K562 (cell line): Measurements from ENCODE around the gene RAB3GAP1. TPM values are rescaled to one million over a fixed set of nuclear protein-coding genes. Genes with fewer than 3 reads are reported as not detected.

Experiments
- ATAC-seq: fragments of 200-7000 bp; cut with Tn5 transposase; 3 replicates; pipeline ENCODE4 v1.9.1; 2020; ENCODE audit warnings: moderate library complexity
- BruUV-seq: library from RNA; stranded (reverse); fragments of 400-500 nt; replicated peaks from 2 replicates; lab custom pipeline; 2021; lab: Mats Ljungman, UMichigan
- CTCF ChIA-PET: fragments of 300-600 bp; formaldehyde crosslinking; extraction: SDS; loops from one replicate; lab custom pipeline; 2021; ENCODE audit warnings: low intra/inter-chr PET ratio; lab: Yijun Ruan, JAX
- POLR2A ChIA-PET: fragments of 300-600, 350-650 bp; sonication (Branson Sonifier 250); formaldehyde crosslinking; extraction: SDS; loops from one replicate; lab custom pipeline; 2021; ENCODE audit warnings: antibody characterized with exemption, inconsistent platforms; lab: Yijun Ruan, JAX
- DNase-seq, 4 experiments: peaks; one replicate each; pipeline versions ENCODE4 v3.0.0 to v3.0.0-alpha.2; 2011 to 2018; ENCODE audit warnings: low spot score in 3 of 4, mixed read lengths in 3 of 4; ENCODE audit errors: extremely low read depth in 1 of 4
- FAIRE-seq: peaks from 2 replicates; lab custom pipeline; 2011; peaks lifted over from hg19 to GRCh38; lab: Jason Lieb, UNC
- H2AFZ ChIP-seq: 2 replicates; pipeline ENCODE4 v1.6.0; 2011; ENCODE audit warnings: low read depth, low read length, control low read depth, inconsistent platforms
- H3K27ac ChIP-seq: fragments of 200-600 bp; 3 replicates; pipeline ENCODE4 v1.8.0; 2011; ENCODE audit warnings: low read depth, mild to moderate bottlenecking, control low read depth, inconsistent platforms, low read length, moderate library complexity, mixed read lengths; ENCODE audit errors: extremely low read depth
- H3K27me3 ChIP-seq, 2 experiments: fragments of 300-600 bp in 1 of 2; 2 replicates in 1 of 2; 3 replicates in 1 of 2; pipeline versions ENCODE4 v1.6.0 to v1.8.0; 2011; ENCODE audit warnings: inconsistent platforms in 2 of 2, low read length in 2 of 2, mild to moderate bottlenecking in 1 of 2, mixed read lengths in 1 of 2, moderate library complexity in 1 of 2; ENCODE audit not compliant: control insufficient read depth in 2 of 2, insufficient read depth in 2 of 2
- H3K36me3 ChIP-seq: fragments of 300-600 bp; 3 replicates; pipeline ENCODE4 v1.8.0; 2011; ENCODE audit warnings: mild to moderate bottlenecking, low read length, inconsistent platforms; ENCODE audit not compliant: control insufficient read depth, insufficient read depth
- H3K4me1 ChIP-seq, 2 experiments: fragments of 200-600 bp in 1 of 2; replicated peaks in 1 of 2; 2 replicates in 1 of 2; 3 replicates in 1 of 2; pipeline versions ENCODE4 v1.5.1 to v1.8.0; 2011; ENCODE audit warnings: inconsistent platforms in 2 of 2, low read length in 2 of 2, mild to moderate bottlenecking in 1 of 2, mixed read lengths in 1 of 2, moderate library complexity in 1 of 2; ENCODE audit not compliant: control insufficient read depth in 2 of 2, insufficient read depth in 2 of 2
- H3K4me2 ChIP-seq: 2 replicates; pipeline ENCODE4 v1.6.1; 2011; ENCODE audit warnings: low read length, control low read depth, inconsistent platforms, mixed read lengths; ENCODE audit not compliant: insufficient read depth
- H3K4me3 ChIP-seq: fragments of 200-600 bp; sonication (generic), shearing (Covaris generic); 2 replicates; pipeline ENCODE4 v1.5.1; 2016; ENCODE audit warnings: control low read depth, inconsistent platforms
- H3K79me2 ChIP-seq: fragments of 200-600 bp; 3 replicates; pipeline ENCODE4 v1.8.0; 2011; ENCODE audit warnings: low read length, inconsistent platforms; ENCODE audit not compliant: control insufficient read depth, insufficient read depth
- H3K9ac ChIP-seq, 2 experiments: 2 replicates each; pipeline versions ENCODE4 v1.6.0 to v1.6.1; 2011; ENCODE audit warnings: low read depth in 2 of 2, low read length in 2 of 2, control low read depth in 1 of 2, inconsistent platforms in 1 of 2, mild to moderate bottlenecking in 1 of 2, mixed read lengths in 1 of 2; ENCODE audit not compliant: insufficient read depth in 1 of 2
- H3K9me1 ChIP-seq: one replicate; pipeline ENCODE4 v1.6.0; 2011; ENCODE audit warnings: inconsistent platforms, mild to moderate bottlenecking, low read length, moderate library complexity; ENCODE audit not compliant: control insufficient read depth, insufficient read depth
- H3K9me3 ChIP-seq: replicated peaks from 2 replicates; pipeline ENCODE4 v1.5.1; 2011; ENCODE audit warnings: low read depth, low read length, inconsistent platforms; ENCODE audit not compliant: control insufficient read depth, insufficient read depth
- H4K20me1 ChIP-seq: replicated peaks from 2 replicates; pipeline ENCODE4 v1.6.1; 2011; ENCODE audit warnings: low read length, inconsistent platforms, mixed read lengths; ENCODE audit not compliant: control insufficient read depth, insufficient read depth
- BMI1 ChIP-seq: fragments of 150-350 bp; IDR thresholded peaks from 2 replicates; pipeline ENCODE4 v1.6.1; 2014; ENCODE audit warnings: low read length
- C11orf30 ChIP-seq: fragments of 450-650 bp; IDR thresholded peaks from 2 replicates; pipeline ENCODE4 v1.6.1; 2016; ENCODE audit warnings: low read depth, mild to moderate bottlenecking
- HINFP ChIP-seq: fragments of 450-650 bp; conservative IDR thresholded peaks from 2 replicates; pipeline ENCODE4 v1.6.1; 2016; ENCODE audit warnings: missing genetic modification characterization, low read depth, mild to moderate bottlenecking, control low read depth, missing compliant biosample characterization
- SNIP1 ChIP-seq: fragments of 450-650 bp; IDR thresholded peaks from 2 replicates; pipeline ENCODE4 v1.7.1; 2017; ENCODE audit warnings: low read depth, mild to moderate bottlenecking
- SP1 ChIP-seq: sonication (generic); formaldehyde crosslinking; IDR thresholded peaks from 2 replicates; pipeline ENCODE4 v1.8.1; 2022; ENCODE audit warnings: mild to moderate bottlenecking, missing genetic modification reagents
- SRSF1 ChIP-seq: fragments of 200-400 bp; formaldehyde crosslinking; IDR thresholded peaks from 2 replicates; pipeline ENCODE4 v1.6.1; 2017; ENCODE audit warnings: mild to moderate bottlenecking, low read depth, low read length, moderate library complexity
- STAT5A ChIP-seq: IDR thresholded peaks from 2 replicates; pipeline ENCODE4 v1.6.1; 2012; ENCODE audit warnings: low read length, inconsistent platforms, borderline replicate concordance
- TRIM28 ChIP-seq: fragments of 450-650 bp; IDR thresholded peaks from 2 replicates; pipeline ENCODE4 v1.6.1; 2017
- ZBTB26 ChIP-seq: fragments of 450-650 bp; formaldehyde crosslinking; IDR thresholded peaks from 2 replicates; pipeline ENCODE4 v1.4.0; 2022; ENCODE audit warnings: missing genetic modification characterization
- WGBS: fragments of 100-300 bp; shearing (Covaris generic); methylation state at CpG from one replicate; pipeline ENCODE4 v1.1.6; 2016; ENCODE audit warnings: low coverage, mixed read lengths; ENCODE audit not compliant: insufficient coverage; ENCODE audit errors: missing lambda C conversion rate; 5-methylcytosine and 5-hydroxymethylcytosine counted together
- in situ Hi-C: fragments of 300-500 bp; cut with MboI; formaldehyde crosslinking; loops from 4 replicates; pipeline ENCODE4 v1.15.0; 2018; ENCODE audit warnings: inconsistent platforms, mixed read lengths
- intact Hi-C: fragments of 100-400 bp; cut with micrococcal nuclease; formaldehyde crosslinking; loops from 2 replicates; pipeline ENCODE4 v1.14.2; 2022
- polyA plus RNA-seq, 8 experiments: library from polyadenylated mRNA; depleted of rRNA in 4 of 8; stranded (reverse) in 5 of 8; unstranded in 3 of 8; fragments of >200 nt; fragmentation: Nextera tagmentation in 2 of 8; fragmentation: Illumina TruSeq in 1 of 8; extraction: Ambion mirVana in 2 of 8; extraction: Trizol in 1 of 8; gene quantifications; 2 replicates each; pipeline versions ENCODE4 v1.2.1 to v1.2.3, GENCODE V29; 2011 to 2014; ENCODE audit warnings: inconsistent platforms in 1 of 8, missing spikeins in 1 of 8
- total RNA-seq, 7 experiments: library from RNA; depleted of rRNA in 6 of 7; stranded (reverse); fragments of >200 nt in 6 of 7; fragmentation: Illumina TruSeq in 2 of 7; extraction: Trizol in 2 of 7; gene quantifications; 2 replicates each; pipeline versions ENCODE4 v1.2.1 to v1.2.3, GENCODE V29; 2011 to 2021; ENCODE audit warnings: low replicate concordance in 1 of 7
- TF ChIP-seq, protein P1 (sequence below): fragments of 150-350 bp; conservative IDR thresholded peaks from 2 replicates; pipeline ENCODE4 v1.6.1; 2014; ENCODE audit warnings: low read length

The RAB3GAP1 gene
- total and polyA plus RNA-seq, 9 of the 15 experiments (the other 6 are each of a cell fraction or from before 2014, with no cell fraction given), result 15.5 to 48.6 (median 33.0) TPM

- TF ChIP-seq ZBTB26 (CRISPR knock-in tag) (no peak), STAT5A (no peak), C11orf30 (peak; percentile 35; the same call in 1 of the 2 replicates)
These were observed 150.7 kb downstream of the RAB3GAP1 start (continued) for GRCh38 chr2:135202751-135203150.

DNA sequence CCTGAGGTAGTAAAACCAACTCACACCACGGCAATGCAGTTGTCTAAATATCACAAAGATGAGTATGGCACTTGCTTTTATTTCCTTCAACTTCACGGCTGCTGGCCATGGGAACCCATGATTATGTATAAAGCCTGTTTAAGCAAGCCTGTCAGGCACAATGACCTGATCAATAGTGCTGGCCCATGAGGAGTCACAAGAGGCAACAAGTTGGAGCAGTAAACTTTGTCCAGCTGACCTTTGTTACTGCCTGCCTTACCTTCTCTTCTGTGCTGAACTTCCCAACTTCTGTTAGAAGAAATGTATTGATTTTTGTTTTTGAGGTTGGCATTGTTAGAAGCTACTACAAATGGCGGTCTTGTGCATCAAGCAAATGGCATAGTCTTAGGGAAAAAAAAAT is 151.9 kb downstream of the RAB3GAP1 start:
- DNase-seq, result no peak
- Histone ChIP-seq H3K9me1 (no peaks in the 10 kb centered on the region), H3K9me3 (no peaks in the 10 kb centered on the region), H3K4me3 (no peak overlapping the region), H4K20me1 (no peaks in the 10 kb centered on the region), H3K27ac (no peak overlapping the region), H3K79me2 (no peaks in the 10 kb centered on the region), H3K4me2 (no peak overlapping the region), H3K4me1 (no peaks in the 10 kb centered on the region), H3K36me3 (peaks cover 4% of the 10 kb centered on the region; the same call in 1 of the 3 replicates)
- CTCF ChIA-PET, result no interaction called here
- WGBS, result 67% methylated on average over 3 of the region's 3 CpGs
- ATAC-seq, result no peak
- BruUV-seq, result no TSS peak
- in situ Hi-C loops, result no loop called here
- FAIRE-seq, result no peak
- POLR2A ChIA-PET, result no interaction called here
- intact Hi-C loops, result no loop called here
- TF ChIP-seq TRIM28 (no peak), SNIP1 (no peak), SRSF1 (no peak), BMI1 (no peak), HINFP (tag) (no peak), SP1 (CRISPR knock-in tag) (no peak)
- TF ChIP-seq, protein P1, sequence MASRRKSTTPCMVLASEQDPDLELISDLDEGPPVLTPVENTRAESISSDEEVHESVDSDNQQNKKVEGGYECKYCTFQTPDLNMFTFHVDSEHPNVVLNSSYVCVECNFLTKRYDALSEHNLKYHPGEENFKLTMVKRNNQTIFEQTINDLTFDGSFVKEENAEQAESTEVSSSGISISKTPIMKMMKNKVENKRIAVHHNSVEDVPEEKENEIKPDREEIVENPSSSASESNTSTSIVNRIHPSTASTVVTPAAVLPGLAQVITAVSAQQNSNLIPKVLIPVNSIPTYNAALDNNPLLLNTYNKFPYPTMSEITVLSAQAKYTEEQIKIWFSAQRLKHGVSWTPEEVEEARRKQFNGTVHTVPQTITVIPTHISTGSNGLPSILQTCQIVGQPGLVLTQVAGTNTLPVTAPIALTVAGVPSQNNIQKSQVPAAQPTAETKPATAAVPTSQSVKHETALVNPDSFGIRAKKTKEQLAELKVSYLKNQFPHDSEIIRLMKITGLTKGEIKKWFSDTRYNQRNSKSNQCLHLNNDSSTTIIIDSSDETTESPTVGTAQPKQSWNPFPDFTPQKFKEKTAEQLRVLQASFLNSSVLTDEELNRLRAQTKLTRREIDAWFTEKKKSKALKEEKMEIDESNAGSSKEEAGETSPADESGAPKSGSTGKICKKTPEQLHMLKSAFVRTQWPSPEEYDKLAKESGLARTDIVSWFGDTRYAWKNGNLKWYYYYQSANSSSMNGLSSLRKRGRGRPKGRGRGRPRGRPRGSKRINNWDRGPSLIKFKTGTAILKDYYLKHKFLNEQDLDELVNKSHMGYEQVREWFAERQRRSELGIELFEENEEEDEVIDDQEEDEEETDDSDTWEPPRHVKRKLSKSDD, result no peak
- TF ChIP-seq, all 486 proteins: peak for 0
- Histone ChIP-seq H3K9ac (no peak overlapping the region), H3K27me3 (no peaks in the 10 kb centered on the region), H2AFZ (no peak overlapping the region)
